ENCODE results near the gene FRMD3. TPM values are rescaled to one million over a fixed set of nuclear protein-coding genes. Genes with fewer than 3 reads are reported as not detected.

The FRMD3 gene
- total RNA-seq, 1 donor from 2014 or later: 0.74 TPM

GRCh38 chr9:83240671-83241070 is 297.5 kb downstream of the FRMD3 start:
- intact Hi-C loops (cut with micrococcal nuclease): no loop called here

- intact Hi-C loops (cut with micrococcal nuclease): no loop called here
These were observed 298.5 kb downstream of the FRMD3 start for GRCh38 chr9:83239747-83240146.

GRCh38 chr9:83238871-83239640 is 299.1 kb downstream of the FRMD3 start:
- intact Hi-C loops (cut with micrococcal nuclease): no loop called here

- intact Hi-C loops (cut with micrococcal nuclease): no loop called here
These were observed 302.0 kb downstream of the FRMD3 start for GRCh38 chr9:83236029-83236696.

- intact Hi-C loops (cut with micrococcal nuclease): no loop called here
These were observed 302.7 kb downstream of the FRMD3 start for GRCh38 chr9:83235526-83235925.

- intact Hi-C loops (cut with micrococcal nuclease): no loop called here
These were observed 303.7 kb downstream of the FRMD3 start for GRCh38 chr9:83234541-83234940.

- intact Hi-C loops (cut with micrococcal nuclease): no loop called here
These were observed 304.6 kb downstream of the FRMD3 start for GRCh38 chr9:83233647-83234046.

- intact Hi-C loops (cut with micrococcal nuclease): no loop called here
These were observed 307.2 kb downstream of the FRMD3 start for GRCh38 chr9:83231039-83231438.

GRCh38 chr9:83220730-83221129 is 317.5 kb downstream of the FRMD3 start:
- intact Hi-C loops (cut with micrococcal nuclease): no loop called here

GRCh38 chr9:83219924-83220438 is 318.2 kb downstream of the FRMD3 start:
- intact Hi-C loops (cut with micrococcal nuclease): loop anchor here (2.0 kb wide), 2 partner anchors 325 to 377 kb away; no protein-coding TSS in a partner anchor

- intact Hi-C loops (cut with micrococcal nuclease): loop anchor here (2.0 kb wide), 2 partner anchors 325 to 377 kb away; no protein-coding TSS in a partner anchor
These were observed 318.9 kb downstream of the FRMD3 start for GRCh38 chr9:83219154-83219923.

- intact Hi-C loops (cut with micrococcal nuclease): loop anchor here (2.0 kb wide), 2 partner anchors 326 to 378 kb away; no protein-coding TSS in a partner anchor
These were observed 319.6 kb downstream of the FRMD3 start for GRCh38 chr9:83218411-83219090.

- intact Hi-C loops (cut with micrococcal nuclease): loop anchor here (10.0 kb wide), 1 partner anchor 56 kb away; no protein-coding TSS in a partner anchor
These were observed 328.9 kb downstream of the FRMD3 start for GRCh38 chr9:83209188-83209731.

- intact Hi-C loops (cut with micrococcal nuclease): loop anchor here (10.0 kb wide), 1 partner anchor 57 kb away; no protein-coding TSS in a partner anchor
These were observed 329.9 kb downstream of the FRMD3 start for GRCh38 chr9:83208065-83208850.

- intact Hi-C loops (cut with micrococcal nuclease): loop anchor here (10.0 kb wide), 1 partner anchor 61 kb away; no protein-coding TSS in a partner anchor
These were observed 334.2 kb downstream of the FRMD3 start for GRCh38 chr9:83204047-83204446.

GRCh38 chr9:83200531-83200930 is 337.7 kb downstream of the FRMD3 start:
- intact Hi-C loops (cut with micrococcal nuclease): loop anchor here (10.0 kb wide), 1 partner anchor 64 kb away; no protein-coding TSS in a partner anchor

GRCh38 chr9:83199832-83200231 is 338.4 kb downstream of the FRMD3 start:
- intact Hi-C loops (cut with micrococcal nuclease): loop anchor here (10.0 kb wide), 1 partner anchor 65 kb away; no protein-coding TSS in a partner anchor

- intact Hi-C loops (cut with micrococcal nuclease): no loop called here
These were observed 339.0 kb downstream of the FRMD3 start for GRCh38 chr9:83199240-83199639.

GRCh38 chr9:83198371-83198770 is 339.8 kb downstream of the FRMD3 start:
- intact Hi-C loops (cut with micrococcal nuclease): no loop called here
